Nephron progenitor cell (in vitro differentiated cells): ENCODE measurements around the gene LMF1.

Experiments used
- DNase-seq: peaks from one replicate; pipeline ENCODE4 v3.0.0; 2021
- H3K27ac Mint-ChIP-seq: 2 replicates; pipeline ENCODE4 v1.8.0; 2021; ENCODE audit warnings: mild to moderate bottlenecking, moderate library complexity, mixed read lengths
- H3K27me3 Mint-ChIP-seq: 2 replicates; pipeline ENCODE4 v1.8.0; 2021; ENCODE audit warnings: mild to moderate bottlenecking, low read depth, mixed read lengths; ENCODE audit not compliant: poor library complexity
- H3K36me3 Mint-ChIP-seq: 2 replicates; pipeline ENCODE4 v1.8.0; 2021; ENCODE audit warnings: low read depth, mixed read lengths
- H3K4me1 Mint-ChIP-seq: 2 replicates; pipeline ENCODE4 v1.8.0; 2021; ENCODE audit warnings: mixed read lengths
- H3K4me3 Mint-ChIP-seq: 2 replicates; pipeline ENCODE4 v1.8.0; 2021; ENCODE audit warnings: mild to moderate bottlenecking, moderate library complexity, mixed read lengths
- H3K9me3 Mint-ChIP-seq: 2 replicates; pipeline ENCODE4 v1.8.0; 2021; ENCODE audit warnings: mild to moderate bottlenecking, moderate library complexity, mixed read lengths
- TF ChIP-seq, protein P1 (sequence below): fragments of 200-600 bp; sonication (generic); IDR thresholded peaks from 2 replicates; pipeline ENCODE4 v1.5.0; 2021; ENCODE audit warnings: antibody characterized with exemption

LMF1 gene

DNA sequence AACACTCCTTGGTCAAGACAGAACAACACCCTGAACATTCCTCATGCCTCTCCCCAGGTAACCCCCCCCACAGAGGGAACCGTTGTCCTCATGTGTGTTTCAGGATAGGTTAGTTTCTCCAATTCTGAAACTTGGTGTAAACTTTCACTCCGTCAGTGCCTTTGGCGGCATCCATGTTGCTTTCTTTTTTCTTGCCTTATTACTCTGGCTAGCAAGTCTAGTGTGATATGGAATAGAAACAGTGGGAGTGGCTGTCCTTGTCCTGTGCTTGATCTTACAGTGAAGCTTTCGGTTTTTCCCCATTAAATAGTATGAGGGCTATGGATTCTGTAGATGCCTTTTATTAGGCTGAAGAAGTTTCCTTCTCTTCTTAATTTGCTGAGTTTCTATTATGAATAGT lies 134.6 kb downstream of the LMF1 start:
- peaks cover 13% of the 10 kb centered on the region for H3K36me3 Mint-ChIP-seq
- peaks cover 14% of the 10 kb centered on the region for H3K27me3 Mint-ChIP-seq
- DNase-seq = no peak
- no peak overlapping the region for H3K27ac Mint-ChIP-seq
- peaks cover 3% of the 10 kb centered on the region for H3K4me1 Mint-ChIP-seq
- TF ChIP-seq, protein P1, sequence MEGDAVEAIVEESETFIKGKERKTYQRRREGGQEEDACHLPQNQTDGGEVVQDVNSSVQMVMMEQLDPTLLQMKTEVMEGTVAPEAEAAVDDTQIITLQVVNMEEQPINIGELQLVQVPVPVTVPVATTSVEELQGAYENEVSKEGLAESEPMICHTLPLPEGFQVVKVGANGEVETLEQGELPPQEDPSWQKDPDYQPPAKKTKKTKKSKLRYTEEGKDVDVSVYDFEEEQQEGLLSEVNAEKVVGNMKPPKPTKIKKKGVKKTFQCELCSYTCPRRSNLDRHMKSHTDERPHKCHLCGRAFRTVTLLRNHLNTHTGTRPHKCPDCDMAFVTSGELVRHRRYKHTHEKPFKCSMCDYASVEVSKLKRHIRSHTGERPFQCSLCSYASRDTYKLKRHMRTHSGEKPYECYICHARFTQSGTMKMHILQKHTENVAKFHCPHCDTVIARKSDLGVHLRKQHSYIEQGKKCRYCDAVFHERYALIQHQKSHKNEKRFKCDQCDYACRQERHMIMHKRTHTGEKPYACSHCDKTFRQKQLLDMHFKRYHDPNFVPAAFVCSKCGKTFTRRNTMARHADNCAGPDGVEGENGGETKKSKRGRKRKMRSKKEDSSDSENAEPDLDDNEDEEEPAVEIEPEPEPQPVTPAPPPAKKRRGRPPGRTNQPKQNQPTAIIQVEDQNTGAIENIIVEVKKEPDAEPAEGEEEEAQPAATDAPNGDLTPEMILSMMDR = no peak
- no peak overlapping the region for H3K4me3 Mint-ChIP-seq
- peaks cover 49% of the 10 kb centered on the region for H3K9me3 Mint-ChIP-seq

DNA sequence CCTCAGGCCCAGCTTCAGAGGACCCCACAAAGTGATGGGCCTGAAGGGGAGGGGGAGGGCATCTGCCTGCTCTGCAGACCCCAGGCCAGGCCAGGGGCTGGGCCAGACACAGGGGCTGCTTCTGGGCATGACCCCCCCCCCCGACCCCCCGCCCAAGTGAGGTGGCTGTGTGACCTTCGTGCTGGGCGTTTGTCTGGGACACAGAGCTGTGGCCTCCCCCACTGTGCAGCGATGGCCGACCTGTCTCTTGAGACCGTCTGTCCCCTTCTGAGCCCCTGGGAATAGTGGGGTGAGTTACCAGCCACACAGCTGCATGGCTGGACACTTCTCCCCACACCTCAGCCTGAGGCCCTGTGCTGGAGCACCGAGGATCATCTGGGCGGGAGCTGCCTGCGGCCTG lies 135.4 kb downstream of the LMF1 start:
- Mint-ChIP-seq H3K9me3 (peaks cover 49% of the 10 kb centered on the region), H3K4me3 (no peak overlapping the region), H3K36me3 (peaks cover 13% of the 10 kb centered on the region), H3K27me3 (peaks cover 14% of the 10 kb centered on the region), H3K27ac (no peak overlapping the region), H3K4me1 (no peaks in the 10 kb centered on the region)
- TF ChIP-seq, protein P1 = no peak
- no peak for DNase-seq

DNA sequence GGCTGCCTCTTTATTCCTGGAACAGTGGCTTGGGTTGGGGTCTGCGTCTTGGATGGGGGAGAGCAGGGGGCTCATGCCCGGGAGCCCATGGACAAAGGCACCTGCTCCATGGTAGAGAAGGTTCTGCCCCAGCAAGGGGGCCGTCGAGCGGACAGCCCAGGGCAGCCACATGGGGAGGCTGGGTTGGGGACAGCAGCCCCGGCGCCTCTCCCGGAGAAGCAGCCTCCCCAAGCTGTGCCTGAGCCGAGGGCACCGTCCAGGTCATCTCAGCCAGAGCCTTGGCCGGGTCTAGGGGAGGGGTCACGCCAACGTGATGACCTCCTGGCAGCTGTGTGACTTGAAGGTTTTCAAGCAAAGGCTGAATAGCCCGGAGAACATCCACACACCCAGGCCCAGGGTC lies 137.4 kb downstream of the LMF1 start:
- no peak overlapping the region for H3K4me3 Mint-ChIP-seq
- H3K9me3 Mint-ChIP-seq = peaks cover 42% of the 10 kb centered on the region
- DNase-seq = no peak
- peaks cover 14% of the 10 kb centered on the region for H3K27me3 Mint-ChIP-seq
- H3K36me3 Mint-ChIP-seq = peaks cover 10% of the 10 kb centered on the region
- TF ChIP-seq, protein P1 = no peak
- H3K4me1 Mint-ChIP-seq = peaks cover 6% of the 10 kb centered on the region
- no peak overlapping the region for H3K27ac Mint-ChIP-seq

DNA sequence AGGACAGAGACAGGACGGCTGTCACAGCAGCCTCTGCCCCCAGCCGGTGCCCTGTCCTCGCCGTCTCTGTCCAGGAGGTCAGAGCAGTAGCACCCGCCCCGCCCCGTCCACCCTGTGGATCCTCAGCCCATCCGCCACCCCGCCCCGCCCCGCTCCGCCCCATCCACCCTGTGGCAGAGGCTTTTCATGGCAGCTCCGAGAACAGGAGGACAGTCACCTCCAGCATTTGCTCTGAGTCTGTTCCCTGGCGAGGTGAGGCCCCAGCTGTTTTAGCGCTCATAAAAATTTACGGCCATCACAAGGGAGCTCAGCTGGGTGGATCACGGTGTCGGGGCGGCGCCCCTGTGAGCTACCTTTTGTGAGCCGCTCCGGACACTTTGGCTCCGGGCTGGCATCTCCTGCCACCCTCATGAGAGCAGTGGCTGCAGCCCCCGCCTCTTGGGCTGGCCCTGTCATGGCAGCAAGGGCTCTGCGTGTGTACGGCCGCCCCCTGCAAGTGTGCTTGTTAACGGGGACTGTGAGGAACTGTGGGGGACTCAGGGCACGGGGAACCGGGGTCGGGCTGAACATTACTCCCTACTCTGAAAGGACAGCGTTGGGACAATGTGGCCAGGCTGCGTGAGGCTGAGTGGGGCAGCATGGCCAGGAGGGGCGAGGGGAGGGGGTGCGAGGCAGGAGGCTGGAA lies 138.0 kb downstream of the LMF1 start:
- Mint-ChIP-seq H3K9me3 (peaks cover 37% of the 10 kb centered on the region), H3K4me1 (peaks cover 6% of the 10 kb centered on the region), H3K27ac (no peak overlapping the region)

DNA sequence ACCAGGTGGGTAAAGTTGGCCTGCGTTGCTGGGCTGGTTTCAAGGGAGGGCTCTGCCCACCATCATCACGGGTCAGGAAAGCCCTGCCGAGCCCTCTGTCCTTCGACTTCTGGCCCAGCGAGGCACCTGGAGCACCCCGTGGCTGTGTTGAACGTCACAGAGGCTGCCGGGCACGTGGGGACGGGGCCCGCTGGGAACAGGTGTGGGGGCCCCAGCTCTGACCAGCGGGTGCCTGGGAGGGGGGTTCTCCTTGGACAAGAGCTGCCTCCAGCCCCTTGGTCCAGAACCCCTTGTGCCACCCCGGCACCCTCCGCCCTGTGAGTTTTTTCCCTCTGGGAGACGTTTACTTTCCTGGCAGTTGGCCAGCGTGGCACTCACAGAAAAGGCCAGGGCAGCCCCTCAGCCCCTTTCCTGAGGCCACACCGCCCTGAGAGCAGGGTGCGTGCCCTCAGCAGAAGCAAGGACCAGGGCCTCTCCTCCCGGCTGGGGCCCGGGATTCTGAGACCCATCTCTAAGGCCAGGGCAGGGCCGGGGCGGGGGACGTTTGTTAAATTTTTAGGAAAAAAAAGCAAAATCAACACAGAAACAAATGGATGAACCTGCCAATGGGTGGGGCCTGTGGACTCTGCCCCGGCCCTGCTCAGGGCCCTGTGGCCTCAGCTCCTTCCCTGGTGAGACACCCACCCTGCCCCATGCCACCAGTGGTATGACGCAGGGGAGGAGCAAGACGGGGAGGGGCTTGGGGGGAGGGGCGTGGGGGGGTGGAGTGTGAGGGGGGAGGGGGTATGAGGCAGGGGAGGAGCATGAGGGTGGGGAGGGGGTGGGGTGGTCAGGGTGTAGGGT lies 139.0 kb downstream of the LMF1 start:
- TF ChIP-seq, protein P1 = no peak
- no peak overlapping the region for H3K4me3 Mint-ChIP-seq
- H3K4me1 Mint-ChIP-seq = peaks cover 12% of the 10 kb centered on the region
- peaks cover 27% of the 10 kb centered on the region for H3K9me3 Mint-ChIP-seq
- H3K27me3 Mint-ChIP-seq = peaks cover 9% of the 10 kb centered on the region
- H3K27ac Mint-ChIP-seq = no peak overlapping the region
- peaks cover 10% of the 10 kb centered on the region for H3K36me3 Mint-ChIP-seq
- no peak for DNase-seq

More for the DNA sequence above, 138.0 kb downstream of the LMF1 start:
- no peak for DNase-seq
- H3K36me3 Mint-ChIP-seq = peaks cover 10% of the 10 kb centered on the region
- H3K27me3 Mint-ChIP-seq = peaks cover 14% of the 10 kb centered on the region
- H3K4me3 Mint-ChIP-seq = no peak overlapping the region
- TF ChIP-seq, protein P1 = no peak
